ENCODE results near the gene PHYKPL. TPM values are rescaled to one million over a fixed set of nuclear protein-coding genes. Genes with fewer than 3 reads are reported as not detected.

The PHYKPL gene
- total and polyA plus RNA-seq, 2 of the 13 experiments (the other 11 are each of a cell fraction or from before 2014, with no cell fraction given): 18.0 to 78.6 TPM

- TF ChIP-seq, protein P1, sequence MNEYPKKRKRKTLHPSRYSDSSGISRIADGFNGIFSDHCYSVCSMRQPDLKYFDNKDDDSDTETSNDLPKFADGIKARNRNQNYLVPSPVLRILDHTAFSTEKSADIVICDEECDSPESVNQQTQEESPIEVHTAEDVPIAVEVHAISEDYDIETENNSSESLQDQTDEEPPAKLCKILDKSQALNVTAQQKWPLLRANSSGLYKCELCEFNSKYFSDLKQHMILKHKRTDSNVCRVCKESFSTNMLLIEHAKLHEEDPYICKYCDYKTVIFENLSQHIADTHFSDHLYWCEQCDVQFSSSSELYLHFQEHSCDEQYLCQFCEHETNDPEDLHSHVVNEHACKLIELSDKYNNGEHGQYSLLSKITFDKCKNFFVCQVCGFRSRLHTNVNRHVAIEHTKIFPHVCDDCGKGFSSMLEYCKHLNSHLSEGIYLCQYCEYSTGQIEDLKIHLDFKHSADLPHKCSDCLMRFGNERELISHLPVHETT (CRISPR knock-in tag; conservative IDR thresholded peaks at IDR 0.05): peak; percentile 64; the same call in 1 of the 2 replicates
- TF ChIP-seq MEIS2 (CRISPR knock-in tag; IDR thresholded peaks at IDR 0.05) (0 out of 2 replicates have a peak, but pooled peaks have one; percentile 30), EZH2 (conservative IDR thresholded peaks at IDR 0.05; ENCODE audit: low read depth, low read length) (no peak), SNAPC2 (CRISPR knock-in tag; IDR thresholded peaks at IDR 0.05) (no peak; the same call in 1 of the 2 replicates), ARNTL (CRISPR knock-in tag; IDR thresholded peaks at IDR 0.05) (no peak), MYC (CRISPR knock-in tag; IDR thresholded peaks at IDR 0.05; ENCODE audit: borderline replicate concordance) (no peak; the same call in 1 of the 2 replicates), PLSCR1 (CRISPR knock-in tag; IDR thresholded peaks at IDR 0.05; ENCODE audit: borderline replicate concordance) (no peak), RNF219 (CRISPR knock-in tag; IDR thresholded peaks at IDR 0.05) (no peak; the same call in 1 of the 2 replicates), ZBTB7A (CRISPR knock-in tag; IDR thresholded peaks at IDR 0.05) (peak; percentile 92)
- TF ChIP-seq, protein P2, sequence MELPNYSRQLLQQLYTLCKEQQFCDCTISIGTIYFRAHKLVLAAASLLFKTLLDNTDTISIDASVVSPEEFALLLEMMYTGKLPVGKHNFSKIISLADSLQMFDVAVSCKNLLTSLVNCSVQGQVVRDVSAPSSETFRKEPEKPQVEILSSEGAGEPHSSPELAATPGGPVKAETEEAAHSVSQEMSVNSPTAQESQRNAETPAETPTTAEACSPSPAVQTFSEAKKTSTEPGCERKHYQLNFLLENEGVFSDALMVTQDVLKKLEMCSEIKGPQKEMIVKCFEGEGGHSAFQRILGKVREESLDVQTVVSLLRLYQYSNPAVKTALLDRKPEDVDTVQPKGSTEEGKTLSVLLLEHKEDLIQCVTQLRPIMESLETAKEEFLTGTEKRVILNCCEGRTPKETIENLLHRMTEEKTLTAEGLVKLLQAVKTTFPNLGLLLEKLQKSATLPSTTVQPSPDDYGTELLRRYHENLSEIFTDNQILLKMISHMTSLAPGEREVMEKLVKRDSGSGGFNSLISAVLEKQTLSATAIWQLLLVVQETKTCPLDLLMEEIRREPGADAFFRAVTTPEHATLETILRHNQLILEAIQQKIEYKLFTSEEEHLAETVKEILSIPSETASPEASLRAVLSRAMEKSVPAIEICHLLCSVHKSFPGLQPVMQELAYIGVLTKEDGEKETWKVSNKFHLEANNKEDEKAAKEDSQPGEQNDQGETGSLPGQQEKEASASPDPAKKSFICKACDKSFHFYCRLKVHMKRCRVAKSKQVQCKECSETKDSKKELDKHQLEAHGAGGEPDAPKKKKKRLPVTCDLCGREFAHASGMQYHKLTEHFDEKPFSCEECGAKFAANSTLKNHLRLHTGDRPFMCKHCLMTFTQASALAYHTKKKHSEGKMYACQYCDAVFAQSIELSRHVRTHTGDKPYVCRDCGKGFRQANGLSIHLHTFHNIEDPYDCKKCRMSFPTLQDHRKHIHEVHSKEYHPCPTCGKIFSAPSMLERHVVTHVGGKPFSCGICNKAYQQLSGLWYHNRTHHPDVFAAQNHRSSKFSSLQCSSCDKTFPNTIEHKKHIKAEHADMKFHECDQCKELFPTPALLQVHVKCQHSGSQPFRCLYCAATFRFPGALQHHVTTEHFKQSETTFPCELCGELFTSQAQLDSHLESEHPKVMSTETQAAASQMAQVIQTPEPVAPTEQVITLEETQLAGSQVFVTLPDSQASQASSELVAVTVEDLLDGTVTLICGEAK (IDR thresholded peaks at IDR 0.05): no peak
- TF ChIP-seq, protein P2 (CRISPR knock-in tag; IDR thresholded peaks at IDR 0.05): peak; percentile 73
- TF ChIP-seq, protein P3, sequence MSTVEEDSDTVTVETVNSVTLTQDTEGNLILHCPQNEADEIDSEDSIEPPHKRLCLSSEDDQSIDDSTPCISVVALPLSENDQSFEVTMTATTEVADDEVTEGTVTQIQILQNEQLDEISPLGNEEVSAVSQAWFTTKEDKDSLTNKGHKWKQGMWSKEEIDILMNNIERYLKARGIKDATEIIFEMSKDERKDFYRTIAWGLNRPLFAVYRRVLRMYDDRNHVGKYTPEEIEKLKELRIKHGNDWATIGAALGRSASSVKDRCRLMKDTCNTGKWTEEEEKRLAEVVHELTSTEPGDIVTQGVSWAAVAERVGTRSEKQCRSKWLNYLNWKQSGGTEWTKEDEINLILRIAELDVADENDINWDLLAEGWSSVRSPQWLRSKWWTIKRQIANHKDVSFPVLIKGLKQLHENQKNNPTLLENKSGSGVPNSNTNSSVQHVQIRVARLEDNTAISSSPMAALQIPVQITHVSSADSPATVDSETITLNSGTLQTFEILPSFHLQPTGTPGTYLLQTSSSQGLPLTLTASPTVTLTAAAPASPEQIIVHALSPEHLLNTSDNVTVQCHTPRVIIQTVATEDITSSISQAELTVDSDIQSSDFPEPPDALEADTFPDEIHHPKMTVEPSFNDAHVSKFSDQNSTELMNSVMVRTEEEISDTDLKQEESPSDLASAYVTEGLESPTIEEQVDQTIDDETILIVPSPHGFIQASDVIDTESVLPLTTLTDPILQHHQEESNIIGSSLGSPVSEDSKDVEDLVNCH (CRISPR knock-in tag; IDR thresholded peaks at IDR 0.05): no peak
Observed at GRCh38 chr5:178232124-178232919, at the start of gene PHYKPL (continued).
